ENCODE measurements around the gene PTPRN2.

The PTPRN2 gene

GRCh38 chr7:158194365-158194900 lies 393.2 kb downstream of the PTPRN2 start:
- TF ChIP-seq ZFX (IDR thresholded peaks at IDR 0.05; ENCODE audit: borderline replicate concordance) (no peak), CTCF (IDR thresholded peaks at IDR 0.05) (no peak)
- H3K27ac ChIP-seq: no peak overlapping the region

- no peak for TF ChIP-seq CTCF (IDR thresholded peaks at IDR 0.05)
- TF ChIP-seq ZFX (IDR thresholded peaks at IDR 0.05; ENCODE audit: borderline replicate concordance): no peak
- no peak overlapping the region for H3K27ac ChIP-seq
Observed at GRCh38 chr7:158193446-158193845, 394.2 kb downstream of the PTPRN2 start.

GRCh38 chr7:158192956-158193355 lies 394.7 kb downstream of the PTPRN2 start:
- H3K27ac ChIP-seq: no peak overlapping the region
- TF ChIP-seq CTCF (IDR thresholded peaks at IDR 0.05) (no peak), ZFX (IDR thresholded peaks at IDR 0.05; ENCODE audit: borderline replicate concordance) (no peak)

- TF ChIP-seq ZFX (IDR thresholded peaks at IDR 0.05; ENCODE audit: borderline replicate concordance) (no peak), CTCF (IDR thresholded peaks at IDR 0.05) (no peak)
- no peak overlapping the region for H3K27ac ChIP-seq
Observed at GRCh38 chr7:158192184-158192835, 395.3 kb downstream of the PTPRN2 start.

- TF ChIP-seq CTCF (IDR thresholded peaks at IDR 0.05): no peak
- no peak for TF ChIP-seq ZFX (IDR thresholded peaks at IDR 0.05; ENCODE audit: borderline replicate concordance)
- no peak overlapping the region for H3K27ac ChIP-seq
Observed at GRCh38 chr7:158191671-158192070, 396.0 kb downstream of the PTPRN2 start.

- TF ChIP-seq ZFX (IDR thresholded peaks at IDR 0.05; ENCODE audit: borderline replicate concordance) (no peak), CTCF (IDR thresholded peaks at IDR 0.05) (no peak)
- no peak overlapping the region for H3K27ac ChIP-seq
Observed at GRCh38 chr7:158190756-158191155, 396.9 kb downstream of the PTPRN2 start.

- no peak overlapping the region for H3K27ac ChIP-seq
- TF ChIP-seq CTCF (IDR thresholded peaks at IDR 0.05) (no peak), ZFX (IDR thresholded peaks at IDR 0.05; ENCODE audit: borderline replicate concordance) (no peak)
Observed at GRCh38 chr7:158188676-158189075, 398.9 kb downstream of the PTPRN2 start.
